ENCODE measurements around the gene MYO15A.

DNA sequence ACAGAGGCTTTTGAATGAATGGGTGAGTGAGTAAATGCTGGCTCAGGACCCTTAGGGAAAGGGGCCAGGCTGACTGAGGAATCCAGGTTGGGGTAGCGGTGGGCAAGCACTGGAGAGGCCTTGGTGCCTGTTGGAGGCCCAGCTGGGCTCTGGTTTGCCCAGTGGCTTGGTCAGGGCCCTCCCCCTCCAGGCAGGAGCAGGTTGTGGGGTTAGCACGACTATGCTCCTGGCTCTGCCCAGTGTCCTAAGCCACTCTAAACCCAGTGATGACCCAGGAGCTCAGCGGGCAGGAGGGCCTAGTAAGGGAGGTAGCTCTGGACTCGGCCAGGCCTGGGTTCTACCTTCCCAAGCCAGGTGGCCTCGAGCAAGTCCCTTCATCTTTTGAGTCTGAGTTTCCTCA is 7.5 kb downstream of the MYO15A start:
- TF ChIP-seq, protein P1, sequence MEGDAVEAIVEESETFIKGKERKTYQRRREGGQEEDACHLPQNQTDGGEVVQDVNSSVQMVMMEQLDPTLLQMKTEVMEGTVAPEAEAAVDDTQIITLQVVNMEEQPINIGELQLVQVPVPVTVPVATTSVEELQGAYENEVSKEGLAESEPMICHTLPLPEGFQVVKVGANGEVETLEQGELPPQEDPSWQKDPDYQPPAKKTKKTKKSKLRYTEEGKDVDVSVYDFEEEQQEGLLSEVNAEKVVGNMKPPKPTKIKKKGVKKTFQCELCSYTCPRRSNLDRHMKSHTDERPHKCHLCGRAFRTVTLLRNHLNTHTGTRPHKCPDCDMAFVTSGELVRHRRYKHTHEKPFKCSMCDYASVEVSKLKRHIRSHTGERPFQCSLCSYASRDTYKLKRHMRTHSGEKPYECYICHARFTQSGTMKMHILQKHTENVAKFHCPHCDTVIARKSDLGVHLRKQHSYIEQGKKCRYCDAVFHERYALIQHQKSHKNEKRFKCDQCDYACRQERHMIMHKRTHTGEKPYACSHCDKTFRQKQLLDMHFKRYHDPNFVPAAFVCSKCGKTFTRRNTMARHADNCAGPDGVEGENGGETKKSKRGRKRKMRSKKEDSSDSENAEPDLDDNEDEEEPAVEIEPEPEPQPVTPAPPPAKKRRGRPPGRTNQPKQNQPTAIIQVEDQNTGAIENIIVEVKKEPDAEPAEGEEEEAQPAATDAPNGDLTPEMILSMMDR (IDR thresholded peaks at IDR 0.05), result no peak
- TF ChIP-seq EZH2 (IDR thresholded peaks at IDR 0.05; ENCODE audit: borderline replicate concordance, insufficient read depth, low read depth, low read length, poor library complexity, severe bottlenecking), result no peak

Measured in B cell (primary cell).